Medulla oblongata (tissue), 1 donor: ENCODE data around the gene RNF182.
"Not testable (repeated sequence)": the region's sequence is repeated elsewhere in the genome, so short reads cannot be mapped to it uniquely, and the experiment has no call there.

ENCODE experiments used
- DNase-seq: peaks from one replicate; pipeline ENCODE4 v3.0.0-alpha.2; 2015; ENCODE audit errors: extremely low spot score

RNF182 gene

DNA sequence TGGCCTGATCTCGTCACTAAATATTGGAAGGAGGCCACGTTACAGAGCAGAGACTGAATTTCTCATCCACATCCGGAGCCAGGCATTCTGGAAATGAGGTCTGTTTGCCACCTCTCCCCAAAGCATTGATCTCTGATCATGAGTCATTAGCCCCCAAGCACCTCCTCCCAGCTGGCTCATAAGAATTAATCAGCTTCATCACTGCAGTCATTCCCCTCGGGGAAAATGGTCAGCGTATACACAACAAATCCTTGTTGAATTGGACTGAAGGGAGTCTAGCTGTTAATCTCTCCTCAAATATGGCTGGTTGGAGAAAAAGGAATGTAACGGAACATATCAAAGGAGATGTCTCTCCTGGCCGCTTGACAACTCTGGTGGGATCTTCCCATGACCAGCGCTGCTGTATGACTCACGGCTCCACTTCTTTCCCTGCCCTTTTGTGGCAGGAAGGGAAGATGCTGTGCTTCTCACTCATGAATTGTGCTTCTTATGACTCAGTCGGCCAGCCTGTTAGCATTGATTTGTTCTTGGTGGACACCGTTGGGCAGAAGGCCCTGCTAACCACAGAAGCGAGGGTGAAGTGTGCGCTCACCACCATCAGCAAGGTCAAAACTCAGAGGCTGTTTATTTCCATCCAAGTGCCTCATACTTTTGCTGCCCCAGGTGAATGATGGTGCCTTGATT lies 76.7 kb downstream of the RNF182 start:
- no peak for DNase-seq

DNA sequence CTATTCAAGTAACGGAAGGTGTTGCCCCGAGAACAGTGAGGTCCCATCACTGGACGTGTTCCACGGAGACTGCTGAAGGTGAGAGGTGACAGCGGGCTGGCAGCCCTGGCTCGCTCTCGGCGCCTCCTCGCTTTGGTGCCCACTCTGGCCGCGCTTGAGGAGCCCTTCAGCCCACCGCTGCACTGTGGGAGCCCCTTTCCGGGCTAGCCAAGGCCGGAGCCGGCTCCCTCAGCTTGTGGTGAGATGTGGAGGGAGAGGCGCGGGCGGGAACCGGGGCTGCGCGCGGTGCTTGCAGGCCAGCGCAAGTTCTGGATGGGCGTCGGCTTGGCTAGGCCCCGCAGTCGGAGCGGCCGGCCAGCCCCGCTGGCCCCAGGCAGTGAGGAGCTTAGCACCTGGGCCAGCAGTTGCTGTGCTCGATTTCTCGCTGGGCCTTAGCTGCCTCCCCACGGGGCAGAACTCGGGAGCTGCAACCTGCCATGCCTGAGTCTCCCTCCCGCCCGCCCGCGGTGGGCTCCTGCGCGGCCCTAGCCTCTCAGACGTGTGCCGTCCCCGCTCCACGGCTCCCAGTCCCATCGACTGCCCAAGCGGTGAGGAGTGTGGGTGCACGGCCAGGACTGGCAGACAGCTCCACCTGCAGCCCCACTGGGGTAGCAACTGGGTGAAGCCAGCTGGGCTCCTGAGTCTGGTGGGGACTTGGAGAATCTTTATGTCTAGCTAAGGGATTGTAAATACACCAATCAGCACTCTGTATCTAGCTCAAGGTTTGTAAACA lies 77.6 kb downstream of the RNF182 start:
- DNase-seq, result no peak

DNA sequence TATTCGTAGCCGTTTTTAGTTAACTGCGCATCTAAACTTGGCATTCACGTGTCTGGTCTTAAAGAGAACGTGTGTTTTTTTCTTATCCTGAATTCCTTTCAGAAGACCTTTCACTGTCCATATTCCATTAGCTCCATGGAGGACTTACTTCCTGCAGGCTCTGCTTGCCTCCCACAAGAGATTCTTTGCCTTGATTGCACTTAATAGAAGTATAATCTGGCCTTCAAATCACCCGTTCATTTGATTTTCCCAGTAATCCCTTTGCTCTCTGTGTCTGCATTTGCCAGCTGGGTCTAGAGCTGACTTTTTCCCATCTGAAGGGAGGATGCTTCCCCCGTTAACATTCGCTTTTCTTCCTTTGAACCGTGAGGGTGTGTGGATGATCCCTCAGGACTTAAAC lies 79.5 kb downstream of the RNF182 start:
- DNase-seq, result no peak

DNA sequence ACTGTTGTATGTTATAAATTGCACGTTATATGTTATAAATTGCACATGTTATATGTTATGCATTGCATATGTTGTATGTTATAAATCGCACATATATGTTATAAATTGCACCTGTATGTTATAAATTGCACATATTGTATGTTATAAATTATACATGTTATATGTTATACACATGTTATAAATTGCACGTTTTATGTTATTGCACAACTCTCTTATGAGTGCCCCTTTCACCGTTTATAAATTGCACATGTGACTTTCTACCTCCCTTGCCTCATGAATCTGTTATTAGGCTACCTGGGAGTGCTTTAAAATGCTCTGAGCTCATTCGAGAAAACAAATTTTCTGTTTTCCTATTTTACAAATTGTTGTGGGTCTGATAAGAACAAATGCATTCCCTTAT lies 84.1 kb downstream of the RNF182 start:
- no peak for DNase-seq

DNA sequence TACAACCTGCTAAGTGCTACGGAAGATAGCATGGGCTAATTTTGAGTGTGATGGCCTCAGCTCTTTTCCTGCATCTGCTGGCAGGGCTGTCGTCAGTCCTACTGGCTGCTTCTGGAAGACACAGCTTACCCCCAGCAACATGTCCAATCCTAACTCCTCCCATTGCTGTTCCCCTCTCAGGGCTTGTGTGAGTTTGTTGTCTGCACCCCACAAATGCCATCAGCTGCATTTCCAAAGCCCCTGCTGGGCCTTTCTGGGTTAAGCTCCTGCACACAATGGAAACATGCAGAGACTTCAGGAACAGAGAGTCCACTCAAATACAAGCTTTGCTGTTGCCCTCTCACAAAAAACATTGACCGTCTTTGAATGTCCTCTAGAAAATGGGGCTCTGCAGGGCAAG lies 84.7 kb downstream of the RNF182 start:
- no peak for DNase-seq

DNA sequence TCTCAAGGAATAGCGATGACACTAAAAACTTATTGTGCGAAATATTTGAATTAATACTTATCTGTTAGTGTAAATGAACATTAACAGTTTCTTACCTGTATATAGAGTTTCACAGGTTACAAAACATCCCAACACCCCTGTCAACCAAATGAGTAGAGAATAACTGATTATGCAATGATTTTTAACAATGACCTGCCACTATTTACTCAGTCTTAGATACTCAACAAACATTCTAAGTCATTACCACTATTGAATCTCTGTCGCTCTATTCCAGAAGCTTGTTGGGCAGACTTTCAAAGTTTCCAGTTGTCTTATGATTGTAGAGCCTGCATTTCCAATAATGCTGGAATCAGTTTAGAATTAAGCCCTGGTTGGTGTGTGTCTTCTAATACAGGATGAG lies 85.5 kb downstream of the RNF182 start:
- no peak for DNase-seq

DNA sequence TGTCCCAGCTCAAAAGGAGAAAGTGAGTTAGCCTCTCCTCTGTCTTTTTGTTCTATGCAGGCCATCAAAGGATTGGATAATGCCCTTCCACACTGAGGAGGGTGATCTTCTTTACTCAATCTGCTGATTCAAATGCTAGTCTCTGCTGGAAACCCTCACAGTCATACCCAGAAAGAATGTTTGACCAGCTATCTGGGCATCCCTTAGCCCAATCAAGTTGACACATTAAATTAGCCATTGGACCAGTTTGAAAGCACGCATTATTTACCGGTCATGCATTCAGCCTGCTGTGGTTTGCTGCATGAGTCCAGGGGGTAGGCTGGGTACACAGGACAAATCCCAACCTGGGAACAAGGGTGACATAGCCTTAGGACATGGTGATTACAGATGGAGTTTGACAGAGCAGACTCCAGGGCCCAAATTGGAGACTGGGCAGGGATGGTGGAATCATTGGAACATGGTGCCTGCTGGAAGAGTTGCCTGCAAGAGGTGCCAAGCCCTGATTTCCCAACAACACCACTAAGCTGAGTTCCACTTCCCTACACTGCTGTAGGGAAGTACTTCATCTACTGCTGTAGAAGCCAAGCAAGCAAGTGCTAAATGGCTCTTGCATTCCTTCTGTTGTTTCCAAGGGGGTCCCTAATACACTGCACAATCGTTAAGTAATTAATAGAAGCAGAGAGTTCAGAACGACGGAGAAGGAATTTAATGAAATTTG lies 87.7 kb downstream of the RNF182 start:
- no peak for DNase-seq

DNA sequence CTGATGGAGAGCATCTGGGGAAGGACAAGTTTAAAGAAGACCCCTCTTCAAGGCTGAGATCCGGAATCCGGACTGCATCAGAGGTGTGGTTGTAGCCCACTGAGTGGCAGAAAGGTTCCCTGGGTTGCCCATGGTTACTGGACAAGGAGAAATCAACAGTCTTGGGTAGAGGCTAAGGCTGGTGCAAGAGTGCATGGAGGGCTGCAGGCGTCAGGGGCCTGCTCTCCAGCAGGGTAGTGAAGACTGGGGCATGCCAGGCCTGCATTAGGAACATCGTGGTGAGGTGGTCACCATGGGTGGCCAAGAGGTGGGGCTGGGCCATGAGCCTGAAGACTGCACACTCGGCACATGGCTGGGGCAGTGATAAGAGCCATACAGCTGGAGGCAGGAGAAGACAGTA lies 91.2 kb downstream of the RNF182 start:
- no peak for DNase-seq

DNA sequence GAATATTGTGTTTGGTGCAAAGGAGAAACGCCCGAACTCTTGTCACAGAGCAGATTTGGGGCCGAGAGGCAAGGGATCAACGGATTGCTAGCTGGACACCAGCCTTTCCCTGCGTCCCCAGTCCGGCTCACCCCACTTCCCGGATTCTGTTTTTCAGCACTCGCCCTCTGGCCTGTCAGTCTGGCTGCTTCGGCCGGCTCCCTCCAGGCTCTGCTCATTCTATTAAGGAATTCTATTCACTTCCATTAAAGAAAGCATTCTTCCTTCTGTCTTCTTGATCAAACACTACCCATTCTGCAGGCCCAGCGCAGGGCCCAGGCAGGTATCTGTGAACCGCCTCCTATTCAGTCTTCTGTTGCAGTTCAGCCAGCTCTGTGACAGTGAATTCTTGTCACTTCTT lies 91.7 kb downstream of the RNF182 start:
- no peak for DNase-seq

DNA sequence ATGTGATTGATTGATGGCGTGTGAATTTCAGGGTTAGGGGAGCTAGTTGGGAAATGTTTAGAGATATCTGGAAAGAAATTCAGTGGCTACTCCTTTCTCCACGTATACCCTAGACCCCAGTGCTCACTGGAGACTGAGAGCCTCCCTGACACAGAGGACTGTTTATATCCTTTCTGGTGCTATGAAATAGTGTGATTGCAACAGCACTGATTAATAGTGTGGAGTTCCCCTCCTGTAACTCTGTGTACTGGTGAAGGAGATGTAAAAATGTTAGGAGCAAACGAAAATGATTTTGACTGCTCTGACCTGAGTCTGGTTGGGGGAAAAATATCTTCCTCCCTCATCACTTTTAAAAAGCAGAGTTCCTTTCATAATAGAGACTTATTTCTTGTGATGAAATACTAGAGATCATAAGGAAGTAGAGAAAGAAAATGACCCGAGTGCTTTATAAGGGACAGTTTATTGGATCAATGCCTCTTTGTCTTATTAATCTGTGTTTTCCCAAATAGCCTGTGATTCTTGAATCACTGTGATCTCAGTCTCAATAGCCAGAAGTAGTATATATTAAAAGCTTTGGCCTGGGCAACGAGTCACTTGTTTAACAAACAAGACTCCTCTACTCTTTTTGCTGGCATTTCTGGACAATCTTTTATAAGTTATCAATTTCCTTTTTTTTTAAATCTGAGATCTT lies 92.3 kb downstream of the RNF182 start:
- no peak for DNase-seq

DNA sequence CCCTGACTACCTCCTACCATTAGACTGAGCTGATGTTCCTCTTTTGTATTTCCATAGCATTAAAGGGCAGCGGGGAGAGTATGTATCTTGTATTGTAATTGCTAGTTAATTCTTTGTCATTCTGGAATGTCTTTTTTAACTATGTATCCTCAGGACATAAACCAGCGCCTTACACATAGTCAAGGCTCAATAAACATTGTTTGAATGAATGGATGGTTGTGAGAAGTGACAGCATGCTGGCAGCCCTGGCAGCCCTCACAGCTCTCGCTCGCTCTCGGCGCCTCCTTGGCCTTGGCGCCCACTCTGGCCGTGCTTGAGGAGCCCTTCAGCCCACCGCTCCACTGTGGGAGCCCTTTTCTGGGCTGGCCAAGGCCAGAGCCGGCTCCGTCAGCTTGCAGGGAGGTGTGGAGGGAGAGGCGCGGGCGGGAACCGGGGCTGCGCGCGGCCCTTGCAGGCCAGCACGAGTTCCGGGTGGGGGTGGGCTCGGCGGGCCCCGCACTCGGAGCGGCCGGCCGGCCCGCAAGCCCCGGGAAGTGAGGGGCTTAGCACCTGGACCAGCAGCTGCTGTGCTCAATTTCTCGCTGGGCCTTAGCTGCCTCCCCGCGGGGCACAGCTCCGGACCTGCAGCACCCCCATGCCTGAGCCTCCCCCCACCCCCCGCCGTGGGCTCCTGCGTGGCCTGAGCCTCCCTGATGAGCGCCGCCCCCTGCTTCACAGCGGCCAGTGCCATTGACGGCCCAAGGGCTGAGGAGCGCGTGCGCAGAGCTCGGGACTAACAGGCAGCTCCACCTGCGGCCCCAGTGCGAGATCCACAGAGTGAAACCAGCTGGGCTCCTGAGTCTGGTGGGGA lies 93.1 kb downstream of the RNF182 start:
- DNase-seq, result no peak

DNA sequence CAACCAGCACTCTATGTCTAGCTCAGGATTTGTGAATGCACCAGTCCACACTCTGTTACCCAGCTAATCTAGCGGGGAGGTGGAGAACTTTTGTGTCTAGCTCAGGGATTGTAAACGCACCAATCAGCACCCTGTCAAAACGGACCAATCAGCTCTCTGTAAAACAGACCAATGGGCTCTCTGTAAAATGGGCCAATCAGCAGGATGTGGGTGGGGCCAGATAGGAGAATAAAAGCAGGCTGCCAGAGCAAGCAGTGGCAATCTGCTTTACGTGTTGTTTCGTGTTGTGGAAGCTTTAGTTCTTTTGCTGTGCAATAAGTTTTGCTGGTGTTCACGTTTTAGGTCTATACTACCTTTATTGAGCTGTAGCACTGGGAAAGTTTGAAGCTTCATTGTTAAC lies 93.8 kb downstream of the RNF182 start:
- not testable (repeated sequence) for DNase-seq

DNA sequence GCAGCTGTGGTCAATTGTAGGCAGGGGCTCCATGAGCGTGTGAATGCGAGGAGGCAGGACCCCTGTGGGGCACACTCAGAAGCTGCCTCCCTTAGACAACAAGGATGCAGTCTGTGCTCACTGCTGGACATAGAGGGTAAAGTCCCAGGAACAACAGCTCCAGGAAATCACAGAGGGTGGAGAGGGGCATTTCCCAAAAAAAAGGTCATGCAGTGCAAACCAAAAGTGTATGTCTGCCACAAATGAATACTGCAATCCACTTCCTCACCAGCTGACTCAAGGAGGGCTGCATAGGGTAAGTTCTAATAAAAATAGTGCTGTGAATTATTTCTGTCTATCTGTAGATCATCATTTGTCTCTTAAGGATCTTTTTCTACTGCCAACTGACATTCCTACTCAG lies 95.8 kb downstream of the RNF182 start:
- no peak for DNase-seq

DNA sequence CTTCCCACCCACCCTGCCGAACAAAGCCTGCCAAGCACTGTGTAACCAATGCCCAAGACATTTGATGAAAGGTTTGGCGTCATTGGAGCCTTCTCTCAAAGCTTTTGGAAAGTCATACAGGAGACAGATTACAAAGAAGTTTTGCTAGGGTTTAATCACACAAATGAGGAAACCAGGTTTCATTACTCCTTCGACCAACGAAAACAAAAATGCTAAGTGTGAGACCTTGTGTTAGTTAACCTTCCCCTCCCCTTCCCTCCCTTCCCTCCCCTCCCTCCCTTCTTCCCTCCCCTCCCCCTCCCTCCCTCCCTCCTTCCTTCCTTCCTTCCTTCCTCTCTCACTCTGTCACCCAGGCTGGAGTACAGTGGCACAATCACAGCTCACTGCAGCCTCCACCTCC lies 96.7 kb downstream of the RNF182 start:
- no peak for DNase-seq

DNA sequence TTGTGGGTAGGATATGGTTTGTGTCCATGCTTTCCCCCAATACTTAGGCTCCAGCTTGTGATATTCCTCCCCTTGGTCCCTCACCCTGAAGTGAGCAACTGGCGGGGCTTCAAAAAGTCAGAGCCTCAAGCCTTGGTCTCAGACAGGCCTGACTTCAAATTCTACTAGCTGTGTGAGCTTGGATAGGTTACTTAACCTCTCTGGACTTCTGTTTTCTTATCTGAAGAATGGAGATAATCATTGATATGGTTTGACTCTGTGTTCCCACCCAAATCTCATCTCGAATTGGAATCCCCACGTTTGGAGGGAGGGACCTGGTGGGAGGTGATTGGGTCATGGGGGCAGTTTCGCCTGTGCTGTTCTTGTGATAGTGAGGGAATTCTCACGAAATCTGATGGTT lies 97.9 kb downstream of the RNF182 start:
- DNase-seq, result no peak

DNA sequence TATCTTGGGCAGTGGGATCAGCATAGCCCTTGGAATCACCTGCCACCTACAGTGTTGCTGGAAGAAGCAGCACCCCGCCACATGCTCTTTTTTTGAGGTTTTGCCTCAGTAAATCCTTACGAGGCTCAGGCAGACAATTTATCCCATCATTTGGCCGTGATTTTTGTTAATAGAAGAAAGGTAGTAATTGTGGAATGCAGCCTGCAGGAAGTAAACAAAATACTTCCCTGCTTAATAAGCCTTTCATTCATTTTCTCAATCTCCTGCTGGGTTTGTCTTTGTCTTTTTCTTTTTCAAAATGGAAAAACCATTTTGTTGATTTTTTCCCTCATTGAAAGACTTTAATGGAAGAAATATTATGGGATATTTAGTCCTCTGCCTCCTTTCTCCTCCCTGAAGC lies 99.1 kb downstream of the RNF182 start:
- no peak for DNase-seq

DNA sequence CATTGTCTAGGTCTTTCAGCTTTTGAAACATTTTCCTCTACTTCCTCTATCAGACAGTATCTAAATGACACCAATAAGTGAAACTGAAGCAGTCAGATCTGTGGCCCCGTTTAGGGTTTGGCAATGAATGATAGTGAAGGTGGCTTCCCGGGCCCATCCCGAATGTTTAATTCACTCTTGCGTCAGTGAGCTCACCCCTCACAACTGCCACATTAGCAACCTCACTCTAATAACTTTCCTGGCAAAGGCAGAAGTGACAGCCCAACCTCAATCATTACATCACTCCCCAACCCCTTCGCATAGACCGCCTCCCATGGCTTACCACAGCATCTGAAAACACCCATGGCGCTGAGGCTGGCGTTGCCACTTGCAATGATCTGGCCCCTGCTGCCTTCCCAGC lies 100.4 kb downstream of the RNF182 start:
- DNase-seq, result peak; percentile 39

DNA sequence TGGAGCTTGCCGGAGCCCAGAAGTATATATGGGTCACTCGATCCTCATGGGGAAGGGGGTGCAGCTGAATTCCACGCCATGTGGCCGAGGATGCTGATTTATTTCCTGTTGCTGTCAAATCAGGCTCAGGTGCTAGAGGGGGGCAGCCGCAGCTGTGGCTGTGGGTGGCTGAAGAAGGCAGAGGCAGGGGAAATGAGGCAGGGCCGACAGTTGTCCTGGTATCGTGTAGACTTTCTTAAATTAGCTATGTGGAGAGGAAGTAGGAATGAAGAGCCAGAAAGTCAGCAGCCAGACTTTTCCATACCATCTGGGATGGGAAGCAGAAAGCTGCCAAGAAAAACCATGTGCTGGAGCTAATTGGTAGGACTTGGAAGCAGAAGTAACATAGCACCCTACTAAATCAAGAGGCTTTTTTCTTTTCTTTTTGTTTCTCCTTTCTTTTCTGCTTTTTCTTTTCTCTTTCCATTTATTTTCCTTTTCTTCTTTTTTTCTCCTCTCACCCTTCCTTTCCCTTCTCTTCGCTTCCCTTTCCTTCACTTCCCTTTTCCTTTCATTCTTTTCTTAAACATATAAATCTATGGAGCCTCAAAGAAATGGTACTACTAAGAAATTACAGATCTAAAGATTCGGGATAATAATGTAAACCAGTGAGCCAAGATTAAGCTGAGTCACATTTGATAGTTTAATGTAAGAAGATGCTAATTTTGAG lies 102.2 kb downstream of the RNF182 start:
- no peak for DNase-seq

DNA sequence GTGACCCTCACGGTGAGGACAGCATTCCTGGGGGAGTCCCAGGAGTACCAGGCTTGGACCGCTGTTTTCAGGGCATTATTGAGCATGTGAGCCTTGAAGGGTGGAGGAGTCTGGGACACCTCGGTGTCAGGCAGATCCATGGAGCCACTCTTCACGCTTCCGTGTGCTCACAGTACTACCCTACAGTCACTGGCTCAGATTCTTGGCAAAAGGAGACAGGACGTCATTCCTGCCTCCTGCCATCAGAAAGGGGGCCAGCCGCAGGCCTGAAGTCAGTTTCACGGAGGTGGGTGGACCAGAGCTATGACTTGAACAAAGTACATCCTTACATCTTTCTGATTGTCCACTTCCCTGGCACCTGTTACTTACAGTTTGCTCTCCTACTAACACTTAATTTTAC lies 103.9 kb downstream of the RNF182 start:
- DNase-seq, result no peak

DNA sequence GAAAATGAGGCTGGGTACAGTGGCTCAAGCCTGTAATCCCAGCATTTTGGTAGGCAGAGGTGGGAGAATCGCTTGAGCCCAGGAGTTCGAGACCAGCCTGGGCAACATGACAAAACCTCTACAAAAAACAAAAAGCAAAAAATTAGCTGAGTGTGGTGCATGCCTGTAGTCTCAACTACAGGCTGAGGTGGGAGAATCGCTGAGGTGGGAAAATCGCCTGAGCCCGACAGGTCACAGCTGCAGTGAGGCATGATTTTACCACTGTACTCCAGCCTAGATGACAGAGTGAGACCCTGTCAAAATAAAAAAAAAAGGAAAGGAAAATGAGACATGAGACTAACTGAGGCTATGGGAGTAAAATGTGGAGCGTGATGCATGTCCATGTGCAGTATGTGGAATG lies 104.9 kb downstream of the RNF182 start:
- DNase-seq, result no peak
